CD4-positive, alpha-beta T cell treated with Interleukin-12 subunit alpha and Interleukin-12 subunit beta, for 1 hour (primary cell): ENCODE results near the gene ASNS.
A peak's percentile ranks its signal among the peaks of the same experiment; 100 is the strongest.
"Not testable (repeated sequence)": the region's sequence is repeated elsewhere in the genome, so short reads cannot be mapped to it uniquely, and the experiment has no call there.

Experiments used
- DNase-seq: peaks from one replicate; pipeline ENCODE4 v3.0.0-alpha.2; 2020

ASNS gene

GRCh38 chr7:97872025-97872669 lies at the start of gene ASNS:
ASNS (minus strand) TSS chr7:97872408; CDS start chr7:97869156, 3,252 bp downstream.
- peak; percentile 80 for DNase-seq

- not testable (repeated sequence) for DNase-seq
Measured at GRCh38 chr7:97921254-97921653, 49.0 kb upstream of the ASNS start.

GRCh38 chr7:97915267-97915666 lies 43.1 kb upstream of the ASNS start:
- not testable (repeated sequence) for DNase-seq

GRCh38 chr7:97912294-97912693 lies 40.1 kb upstream of the ASNS start:
- not testable (repeated sequence) for DNase-seq

GRCh38 chr7:97896893-97897292 lies 24.7 kb upstream of the ASNS start:
- not testable (repeated sequence) for DNase-seq

GRCh38 chr7:97891721-97892120 lies 19.5 kb upstream of the ASNS start:
- not testable (repeated sequence) for DNase-seq

- DNase-seq, result not testable (repeated sequence)
Measured at GRCh38 chr7:97879527-97879926, 7.3 kb upstream of the ASNS start.

- DNase-seq, result not testable (repeated sequence)
Measured at GRCh38 chr7:97874894-97875293, 2.7 kb upstream of the ASNS start.

GRCh38 chr7:97873606-97874005 lies 1.4 kb upstream of the ASNS start:
- DNase-seq, result no peak

- peak; percentile 20 for DNase-seq
Measured at GRCh38 chr7:97871659-97872024, 566 bp downstream of the ASNS start.

GRCh38 chr7:97868788-97869187 lies 3.4 kb downstream of the ASNS start:
- DNase-seq, result no peak

- DNase-seq, result no peak
Measured at GRCh38 chr7:97868314-97868713, 3.9 kb downstream of the ASNS start.

- DNase-seq, result no peak
Measured at GRCh38 chr7:97865104-97865503, 7.1 kb downstream of the ASNS start.

- no peak for DNase-seq
Measured at GRCh38 chr7:97859606-97860204, 12.5 kb downstream of the ASNS start.

- DNase-seq, result no peak
Measured at GRCh38 chr7:97858221-97858620, 14.0 kb downstream of the ASNS start.

GRCh38 chr7:97857544-97857943 lies 14.7 kb downstream of the ASNS start:
- no peak for DNase-seq

GRCh38 chr7:97851683-97852082 lies 20.5 kb downstream of the ASNS start:
- no peak for DNase-seq

GRCh38 chr7:97850262-97851031 lies 21.8 kb downstream of the ASNS start:
- not testable (repeated sequence) for DNase-seq

- DNase-seq, result no peak
Measured at GRCh38 chr7:97847791-97848190, 24.4 kb downstream of the ASNS start.

- DNase-seq, result no peak
Measured at GRCh38 chr7:97846945-97847344, 25.3 kb downstream of the ASNS start.

- peak; percentile 20 for DNase-seq
Measured at GRCh38 chr7:97845622-97846203, 26.5 kb downstream of the ASNS start.

- no peak for DNase-seq
Measured at GRCh38 chr7:97844036-97844435, 28.2 kb downstream of the ASNS start.

- no peak for DNase-seq
Measured at GRCh38 chr7:97842772-97843345, 29.3 kb downstream of the ASNS start.
